ENCODE measurements around the gene WDR7.

WDR7 gene

DNA sequence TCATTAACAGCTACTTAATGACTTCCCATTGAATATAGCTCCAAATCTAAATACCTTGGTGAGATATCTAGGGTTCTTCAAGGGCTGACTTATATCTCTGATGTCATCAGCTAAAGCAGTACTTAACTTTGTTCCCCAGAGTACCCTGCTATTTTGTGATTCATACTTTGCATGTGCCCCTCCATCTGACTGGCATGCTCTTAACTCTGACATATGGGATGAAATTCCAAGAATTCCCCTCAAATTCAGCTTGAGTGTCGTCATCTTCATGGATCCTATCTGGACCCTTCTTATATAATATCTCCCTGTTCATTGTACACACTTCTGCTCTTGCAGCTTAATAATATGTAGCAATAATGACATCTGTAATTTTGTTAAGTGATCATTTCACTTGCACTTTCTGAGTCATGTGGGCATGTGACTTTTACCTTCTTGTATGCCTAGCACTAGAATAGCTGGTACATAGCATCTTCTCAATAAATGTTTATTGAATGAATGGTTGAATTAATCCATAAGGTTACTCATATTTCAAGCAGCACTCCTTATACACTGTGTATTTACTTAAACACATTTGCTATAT lies 172.9 kb downstream of the WDR7 start:
- Histone ChIP-seq H3K79me2 (ENCODE audit: low read length) (no peaks in the 10 kb centered on the region), H3K27me3 (replicated peaks; ENCODE audit: insufficient read depth, low read length) (no peaks in the 10 kb centered on the region), H3K36me3 (replicated peaks; ENCODE audit: insufficient read depth, low read length) (no peaks in the 10 kb centered on the region), H4K20me1 (ENCODE audit: insufficient read depth, low read length) (no peaks in the 10 kb centered on the region), H3K4me1 (ENCODE audit: low read length) (no peaks in the 10 kb centered on the region), H3K4me3 (ENCODE audit: low read length) (no peak overlapping the region), H2AFZ (ENCODE audit: low read length) (no peak overlapping the region), H3K4me2 (ENCODE audit: low read depth, low read length) (no peak overlapping the region), H3K9me2 (replicated peaks; ENCODE audit: insufficient read depth, low read length) (no peaks in the 10 kb centered on the region), H3K27ac (ENCODE audit: low read length) (no peak overlapping the region), H3K9me3 (replicated peaks; ENCODE audit: insufficient read depth, low read length) (no peaks in the 10 kb centered on the region), H3F3A (ENCODE audit: insufficient read depth, low read length) (no peaks in the 10 kb centered on the region), H3K9ac (ENCODE audit: low read length) (no peak overlapping the region)
- no peak for DNase-seq
- no peak for TF ChIP-seq EZH2 (optimal IDR thresholded peaks at IDR 0.05; ENCODE audit: low read depth, low read length)
- TF ChIP-seq, protein P1, sequence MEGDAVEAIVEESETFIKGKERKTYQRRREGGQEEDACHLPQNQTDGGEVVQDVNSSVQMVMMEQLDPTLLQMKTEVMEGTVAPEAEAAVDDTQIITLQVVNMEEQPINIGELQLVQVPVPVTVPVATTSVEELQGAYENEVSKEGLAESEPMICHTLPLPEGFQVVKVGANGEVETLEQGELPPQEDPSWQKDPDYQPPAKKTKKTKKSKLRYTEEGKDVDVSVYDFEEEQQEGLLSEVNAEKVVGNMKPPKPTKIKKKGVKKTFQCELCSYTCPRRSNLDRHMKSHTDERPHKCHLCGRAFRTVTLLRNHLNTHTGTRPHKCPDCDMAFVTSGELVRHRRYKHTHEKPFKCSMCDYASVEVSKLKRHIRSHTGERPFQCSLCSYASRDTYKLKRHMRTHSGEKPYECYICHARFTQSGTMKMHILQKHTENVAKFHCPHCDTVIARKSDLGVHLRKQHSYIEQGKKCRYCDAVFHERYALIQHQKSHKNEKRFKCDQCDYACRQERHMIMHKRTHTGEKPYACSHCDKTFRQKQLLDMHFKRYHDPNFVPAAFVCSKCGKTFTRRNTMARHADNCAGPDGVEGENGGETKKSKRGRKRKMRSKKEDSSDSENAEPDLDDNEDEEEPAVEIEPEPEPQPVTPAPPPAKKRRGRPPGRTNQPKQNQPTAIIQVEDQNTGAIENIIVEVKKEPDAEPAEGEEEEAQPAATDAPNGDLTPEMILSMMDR (IDR thresholded peaks at IDR 0.05; ENCODE audit: low read length) = no peak
- TF ChIP-seq EZH2phosphoT487 (IDR thresholded peaks at IDR 0.05; ENCODE audit: low read length) = no peak

DNA sequence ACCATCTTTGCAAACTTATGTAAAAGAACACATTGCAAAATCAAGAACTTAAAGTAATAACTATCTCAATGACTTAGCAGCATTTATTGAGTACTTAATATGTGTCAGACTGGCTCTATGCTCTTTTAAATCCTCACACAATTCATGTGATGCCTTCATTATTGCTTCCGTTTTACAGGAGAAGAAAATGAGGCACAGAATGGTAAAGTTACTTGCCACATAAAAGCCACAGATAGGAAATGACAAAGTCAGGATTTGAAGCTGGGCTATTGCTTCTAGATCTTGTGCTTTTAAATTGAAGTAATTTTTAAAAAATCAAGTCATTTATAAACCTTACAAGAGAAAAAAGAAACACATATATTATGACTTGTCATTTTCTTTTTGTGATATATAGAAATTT lies 174.2 kb downstream of the WDR7 start:
- no peak overlapping the region for H3K4me3 ChIP-seq (ENCODE audit: low read length)
- H3K4me1 ChIP-seq (ENCODE audit: low read length) = no peaks in the 10 kb centered on the region
- no peak overlapping the region for H3K4me2 ChIP-seq (ENCODE audit: low read depth, low read length)
- H3K9ac ChIP-seq (ENCODE audit: low read length) = no peak overlapping the region
- H3K27me3 ChIP-seq (replicated peaks; ENCODE audit: insufficient read depth, low read length) = no peaks in the 10 kb centered on the region
- H3K36me3 ChIP-seq (replicated peaks; ENCODE audit: insufficient read depth, low read length) = no peaks in the 10 kb centered on the region
- H3K27ac ChIP-seq (ENCODE audit: low read length) = no peak overlapping the region
- H3F3A ChIP-seq (ENCODE audit: insufficient read depth, low read length) = no peaks in the 10 kb centered on the region
- no peak for DNase-seq
- TF ChIP-seq EZH2phosphoT487 (IDR thresholded peaks at IDR 0.05; ENCODE audit: low read length) (no peak), EZH2 (optimal IDR thresholded peaks at IDR 0.05; ENCODE audit: low read depth, low read length) (no peak)
- TF ChIP-seq, protein P1 (IDR thresholded peaks at IDR 0.05; ENCODE audit: low read length) = no peak
- no peaks in the 10 kb centered on the region for H3K9me3 ChIP-seq (replicated peaks; ENCODE audit: insufficient read depth, low read length)
- no peak overlapping the region for H2AFZ ChIP-seq (ENCODE audit: low read length)
- no peaks in the 10 kb centered on the region for H4K20me1 ChIP-seq (ENCODE audit: insufficient read depth, low read length)
- no peaks in the 10 kb centered on the region for H3K9me2 ChIP-seq (replicated peaks; ENCODE audit: insufficient read depth, low read length)
- no peaks in the 10 kb centered on the region for H3K79me2 ChIP-seq (ENCODE audit: low read length)

DNA sequence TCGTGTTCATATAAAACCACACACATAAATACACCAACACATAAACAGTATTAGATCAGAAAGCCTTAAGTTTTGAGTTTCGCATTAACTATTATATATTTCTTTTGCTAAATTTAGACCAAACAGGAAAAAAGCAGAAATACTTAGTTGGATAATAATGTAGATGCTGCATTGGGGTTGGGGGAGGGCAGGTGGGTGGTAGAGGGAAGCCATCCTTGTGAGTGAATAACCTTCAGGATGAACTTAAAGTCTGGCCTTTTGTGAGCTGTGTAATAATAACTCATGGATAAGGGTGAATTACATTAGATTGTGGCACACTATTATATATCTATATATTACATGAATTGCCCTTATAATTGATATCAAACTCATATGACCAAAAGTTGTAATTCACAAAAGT lies 174.7 kb downstream of the WDR7 start:
- H4K20me1 ChIP-seq (ENCODE audit: insufficient read depth, low read length) = no peaks in the 10 kb centered on the region
- H3F3A ChIP-seq (ENCODE audit: insufficient read depth, low read length) = no peaks in the 10 kb centered on the region
- no peak overlapping the region for H2AFZ ChIP-seq (ENCODE audit: low read length)
- TF ChIP-seq, protein P1 (IDR thresholded peaks at IDR 0.05; ENCODE audit: low read length) = no peak
- TF ChIP-seq EZH2phosphoT487 (IDR thresholded peaks at IDR 0.05; ENCODE audit: low read length) = no peak
- TF ChIP-seq EZH2 (optimal IDR thresholded peaks at IDR 0.05; ENCODE audit: low read depth, low read length) = no peak
- DNase-seq = no peak
- H3K4me2 ChIP-seq (ENCODE audit: low read depth, low read length) = no peak overlapping the region
- H3K4me3 ChIP-seq (ENCODE audit: low read length) = no peak overlapping the region
- no peaks in the 10 kb centered on the region for H3K36me3 ChIP-seq (replicated peaks; ENCODE audit: insufficient read depth, low read length)
- no peak overlapping the region for H3K27ac ChIP-seq (ENCODE audit: low read length)
- no peaks in the 10 kb centered on the region for H3K27me3 ChIP-seq (replicated peaks; ENCODE audit: insufficient read depth, low read length)
- H3K9me2 ChIP-seq (replicated peaks; ENCODE audit: insufficient read depth, low read length) = no peaks in the 10 kb centered on the region
- no peak overlapping the region for H3K9ac ChIP-seq (ENCODE audit: low read length)
- H3K4me1 ChIP-seq (ENCODE audit: low read length) = no peaks in the 10 kb centered on the region
- no peaks in the 10 kb centered on the region for H3K9me3 ChIP-seq (replicated peaks; ENCODE audit: insufficient read depth, low read length)
- H3K79me2 ChIP-seq (ENCODE audit: low read length) = no peaks in the 10 kb centered on the region
